ENCODE results near the gene GMEB1.

DNA sequence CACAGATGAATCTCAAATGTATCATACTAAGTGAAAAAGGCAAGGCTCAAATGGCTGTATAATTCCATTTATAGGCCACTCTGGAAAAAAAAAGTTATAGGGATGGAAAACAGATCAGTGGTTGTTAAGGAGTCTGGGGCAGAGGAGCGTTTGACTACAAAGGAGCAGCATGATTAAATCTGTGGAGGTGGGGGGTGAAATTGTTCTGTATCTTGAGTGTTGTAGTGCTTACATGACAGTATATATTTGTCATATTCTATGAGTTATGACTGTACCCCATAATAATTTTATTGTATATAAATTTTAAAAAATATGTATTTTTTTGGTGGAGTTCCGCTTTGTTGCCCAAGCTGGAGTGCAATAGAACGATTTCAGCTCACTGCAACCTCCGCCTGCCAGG is 36.0 kb upstream of the GMEB1 start:
- TF ChIP-seq POLR2A (IDR thresholded peaks at IDR 0.05) = no peak
- TF ChIP-seq, protein P1, sequence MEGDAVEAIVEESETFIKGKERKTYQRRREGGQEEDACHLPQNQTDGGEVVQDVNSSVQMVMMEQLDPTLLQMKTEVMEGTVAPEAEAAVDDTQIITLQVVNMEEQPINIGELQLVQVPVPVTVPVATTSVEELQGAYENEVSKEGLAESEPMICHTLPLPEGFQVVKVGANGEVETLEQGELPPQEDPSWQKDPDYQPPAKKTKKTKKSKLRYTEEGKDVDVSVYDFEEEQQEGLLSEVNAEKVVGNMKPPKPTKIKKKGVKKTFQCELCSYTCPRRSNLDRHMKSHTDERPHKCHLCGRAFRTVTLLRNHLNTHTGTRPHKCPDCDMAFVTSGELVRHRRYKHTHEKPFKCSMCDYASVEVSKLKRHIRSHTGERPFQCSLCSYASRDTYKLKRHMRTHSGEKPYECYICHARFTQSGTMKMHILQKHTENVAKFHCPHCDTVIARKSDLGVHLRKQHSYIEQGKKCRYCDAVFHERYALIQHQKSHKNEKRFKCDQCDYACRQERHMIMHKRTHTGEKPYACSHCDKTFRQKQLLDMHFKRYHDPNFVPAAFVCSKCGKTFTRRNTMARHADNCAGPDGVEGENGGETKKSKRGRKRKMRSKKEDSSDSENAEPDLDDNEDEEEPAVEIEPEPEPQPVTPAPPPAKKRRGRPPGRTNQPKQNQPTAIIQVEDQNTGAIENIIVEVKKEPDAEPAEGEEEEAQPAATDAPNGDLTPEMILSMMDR (IDR thresholded peaks at IDR 0.05) = no peak
